Skeletal muscle satellite cell (primary cell): ENCODE results near the gene NPPA.
A peak's percentile ranks its signal among the peaks of the same experiment; 100 is the strongest.
"Not testable (repeated sequence)": the region's sequence is repeated elsewhere in the genome, so short reads cannot be mapped to it uniquely, and the experiment has no call there.

ENCODE experiments used
- H3K27me3 ChIP-seq: 2 replicates; pipeline ENCODE4 v1.7.0; 2013; ENCODE audit warnings: low read length; ENCODE audit not compliant: control insufficient read depth, insufficient read depth
- H3K36me3 ChIP-seq: 2 replicates; pipeline ENCODE4 v1.7.0; 2013; ENCODE audit warnings: mild to moderate bottlenecking, control low read depth, low read length; ENCODE audit not compliant: insufficient read depth
- H3K4me1 ChIP-seq: 2 replicates; pipeline ENCODE4 v1.7.0; 2013; ENCODE audit warnings: low read length; ENCODE audit not compliant: control insufficient read depth, insufficient read depth
- H3K4me2 ChIP-seq: 2 replicates; pipeline ENCODE4 v1.7.0; 2013; ENCODE audit warnings: mild to moderate bottlenecking, low read length
- H3K4me3 ChIP-seq: 2 replicates; pipeline ENCODE4 v1.7.0; 2013; ENCODE audit warnings: low read length
- H3K9ac ChIP-seq: 2 replicates; pipeline ENCODE4 v1.7.0; 2013; ENCODE audit warnings: mild to moderate bottlenecking, low read depth, low read length, moderate library complexity
- H3K9me3 ChIP-seq: replicated peaks from 2 replicates; pipeline ENCODE4 v1.7.0; 2013; ENCODE audit warnings: mild to moderate bottlenecking, control low read depth, low read length

The NPPA gene

GRCh38 chr1:11825131-11825530 is 22.5 kb downstream of the NPPA start:
- no peaks in the 10 kb centered on the region for H3K27me3 ChIP-seq
- H3K4me2 ChIP-seq: no peak overlapping the region

GRCh38 chr1:11823366-11824137 is 24.0 kb downstream of the NPPA start:
- no peaks in the 10 kb centered on the region for H3K27me3 ChIP-seq
- no peak overlapping the region for H3K4me2 ChIP-seq
- peaks cover 59% of the 10 kb centered on the region for H3K36me3 ChIP-seq
- H3K9ac ChIP-seq: no peak overlapping the region
- H3K4me3 ChIP-seq: no peak overlapping the region
- H3K4me1 ChIP-seq: peaks cover 13% of the 10 kb centered on the region
- no peaks in the 10 kb centered on the region for H3K9me3 ChIP-seq

More at GRCh38 chr1:11825131-11825530, 22.5 kb downstream of the NPPA start:
- Histone ChIP-seq H3K9me3 (no peaks in the 10 kb centered on the region), H3K4me1 (peaks cover 13% of the 10 kb centered on the region), H3K36me3 (peaks cover 62% of the 10 kb centered on the region), H3K9ac (no peak overlapping the region), H3K4me3 (no peak overlapping the region)

GRCh38 chr1:11822091-11822490 is 25.5 kb downstream of the NPPA start:
- Histone ChIP-seq H3K36me3 (peaks cover 54% of the 10 kb centered on the region), H3K9ac (no peak overlapping the region), H3K4me3 (no peak overlapping the region), H3K4me1 (peaks cover 13% of the 10 kb centered on the region), H3K9me3 (no peaks in the 10 kb centered on the region), H3K27me3 (no peaks in the 10 kb centered on the region), H3K4me2 (no peak overlapping the region)

GRCh38 chr1:11817192-11817591 is 30.4 kb downstream of the NPPA start:
- Histone ChIP-seq H3K27me3 (no peaks in the 10 kb centered on the region), H3K4me2 (no peak overlapping the region), H3K4me1 (peaks cover 13% of the 10 kb centered on the region), H3K9ac (no peak overlapping the region), H3K36me3 (peaks cover 53% of the 10 kb centered on the region), H3K4me3 (no peak overlapping the region), H3K9me3 (no peaks in the 10 kb centered on the region)

GRCh38 chr1:11813021-11813420 is 34.6 kb downstream of the NPPA start:
- no peak overlapping the region for H3K9ac ChIP-seq
- peaks cover under 1% of the 10 kb centered on the region for H3K4me1 ChIP-seq
- peaks cover 61% of the 10 kb centered on the region for H3K36me3 ChIP-seq
- no peak overlapping the region for H3K4me3 ChIP-seq
- no peaks in the 10 kb centered on the region for H3K9me3 ChIP-seq
- H3K27me3 ChIP-seq: no peaks in the 10 kb centered on the region
- no peak overlapping the region for H3K4me2 ChIP-seq

GRCh38 chr1:11807133-11807532 is 40.5 kb downstream of the NPPA start:
- peaks cover 29% of the 10 kb centered on the region for H3K36me3 ChIP-seq
- no peaks in the 10 kb centered on the region for H3K27me3 ChIP-seq
- peak overlapping the region; percentile 82 for H3K4me2 ChIP-seq
- H3K4me3 ChIP-seq: peak overlapping the region; percentile 88
- H3K4me1 ChIP-seq: peaks cover 49% of the 10 kb centered on the region
- no peaks in the 10 kb centered on the region for H3K9me3 ChIP-seq
- peak overlapping the region; percentile 88 for H3K9ac ChIP-seq

- Histone ChIP-seq H3K4me2 (peak overlapping the region; percentile 82), H3K4me1 (peaks cover 51% of the 10 kb centered on the region)
These were observed 41.2 kb downstream of the NPPA start for GRCh38 chr1:11806307-11806936.

GRCh38 chr1:11805422-11806306 is 41.9 kb downstream of the NPPA start, which contains the start of the genes CLCN6 and MTHFR:
Gene CLCN6, plus strand, starts transcription at chr1:11806191. Its CDS starts 72 bp downstream, at chr1:11806263.
Gene MTHFR, minus strand, starts transcription at chr1:11805964. Its CDS starts 2,848 bp downstream, at chr1:11803116.
- Histone ChIP-seq H3K9ac (peak within 1 kb of the TSS; percentile 88), H3K4me2 (peak within 1 kb of the TSS; percentile 96), H3K4me1 (peaks cover 51% of the 10 kb centered on the region), H3K9me3 (no peaks in the 10 kb centered on the region), H3K36me3 (peaks cover 26% of the 10 kb centered on the region), H3K4me3 (peak within 1 kb of the TSS; percentile 88), H3K27me3 (no peaks in the 10 kb centered on the region)

More at GRCh38 chr1:11806307-11806936, 41.2 kb downstream of the NPPA start:
- no peaks in the 10 kb centered on the region for H3K27me3 ChIP-seq
- H3K9ac ChIP-seq: peak overlapping the region; percentile 88
- H3K4me3 ChIP-seq: peak overlapping the region; percentile 88
- no peaks in the 10 kb centered on the region for H3K9me3 ChIP-seq
- peaks cover 23% of the 10 kb centered on the region for H3K36me3 ChIP-seq

- Histone ChIP-seq H3K27me3 (no peaks in the 10 kb centered on the region), H3K4me2 (peak overlapping the region; percentile 96), H3K9ac (peak overlapping the region; percentile 88), H3K9me3 (no peaks in the 10 kb centered on the region), H3K4me3 (peak overlapping the region; percentile 88), H3K36me3 (peaks cover 27% of the 10 kb centered on the region), H3K4me1 (peaks cover 51% of the 10 kb centered on the region)
These were observed 42.7 kb downstream of the NPPA start for GRCh38 chr1:11804666-11805421.

- not testable (repeated sequence) for H3K27me3 ChIP-seq, H3K9me3 ChIP-seq
- Histone ChIP-seq H3K36me3 (peaks cover 21% of the 10 kb centered on the region), H3K4me3 (peak overlapping the region; percentile 88), H3K4me1 (peaks cover 51% of the 10 kb centered on the region), H3K4me2 (peak overlapping the region; percentile 98), H3K9ac (peak overlapping the region; percentile 66)
These were observed 43.5 kb downstream of the NPPA start for GRCh38 chr1:11803924-11804665.
